Choroid plexus epithelial cell (primary cell): ENCODE measurements around the gene CMSS1.

Experiments
- DNase-seq: peaks from one replicate; pipeline ENCODE4 v3.0.0-alpha.2; 2010; ENCODE audit warnings: low read depth
- H3K4me3 ChIP-seq: 2 replicates; pipeline ENCODE4 v1.5.1; 2011; ENCODE audit warnings: low read depth, mild to moderate bottlenecking, control low read depth, low read length, moderate library complexity
- TF ChIP-seq, protein P1 (sequence below): conservative IDR thresholded peaks from 2 replicates; pipeline ENCODE4 v1.5.1; 2011; ENCODE audit warnings: low read depth, mild to moderate bottlenecking, control low read depth, inconsistent platforms, low read length, moderate library complexity

Gene CMSS1

DNA sequence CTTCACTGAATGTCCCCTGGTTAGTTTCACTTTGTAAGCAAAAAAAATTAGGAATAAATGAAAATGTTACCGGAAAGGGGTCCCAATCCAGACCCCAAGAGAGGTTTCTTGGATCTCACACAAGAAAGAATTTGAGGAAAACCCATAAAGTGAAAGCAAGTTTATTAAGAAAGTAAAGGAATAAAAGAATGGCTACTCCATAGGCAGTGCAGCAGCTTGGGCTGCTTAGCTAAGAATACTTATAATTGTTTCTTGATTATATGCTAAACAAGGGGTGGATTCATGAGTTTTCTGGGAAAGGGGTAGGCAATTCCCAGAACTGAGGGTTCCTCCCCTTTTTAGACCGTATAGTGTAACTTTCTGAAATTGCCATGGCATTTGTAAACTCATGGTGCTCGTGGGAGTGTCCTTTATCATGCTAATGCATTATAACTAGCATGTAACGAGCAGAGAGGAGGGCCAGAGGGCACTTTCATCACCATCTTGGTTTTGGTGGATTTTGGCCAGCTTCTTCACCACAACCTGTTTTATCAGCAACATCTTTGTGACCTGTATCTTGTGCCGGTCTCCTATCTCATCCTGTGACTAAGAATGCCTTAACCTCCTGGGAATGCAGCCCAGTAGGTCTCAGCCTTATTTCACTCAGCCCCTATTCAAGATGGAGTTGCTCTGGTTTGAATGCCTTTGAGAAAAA, 41.0 kb upstream of the CMSS1 start:
- TF ChIP-seq, protein P1, sequence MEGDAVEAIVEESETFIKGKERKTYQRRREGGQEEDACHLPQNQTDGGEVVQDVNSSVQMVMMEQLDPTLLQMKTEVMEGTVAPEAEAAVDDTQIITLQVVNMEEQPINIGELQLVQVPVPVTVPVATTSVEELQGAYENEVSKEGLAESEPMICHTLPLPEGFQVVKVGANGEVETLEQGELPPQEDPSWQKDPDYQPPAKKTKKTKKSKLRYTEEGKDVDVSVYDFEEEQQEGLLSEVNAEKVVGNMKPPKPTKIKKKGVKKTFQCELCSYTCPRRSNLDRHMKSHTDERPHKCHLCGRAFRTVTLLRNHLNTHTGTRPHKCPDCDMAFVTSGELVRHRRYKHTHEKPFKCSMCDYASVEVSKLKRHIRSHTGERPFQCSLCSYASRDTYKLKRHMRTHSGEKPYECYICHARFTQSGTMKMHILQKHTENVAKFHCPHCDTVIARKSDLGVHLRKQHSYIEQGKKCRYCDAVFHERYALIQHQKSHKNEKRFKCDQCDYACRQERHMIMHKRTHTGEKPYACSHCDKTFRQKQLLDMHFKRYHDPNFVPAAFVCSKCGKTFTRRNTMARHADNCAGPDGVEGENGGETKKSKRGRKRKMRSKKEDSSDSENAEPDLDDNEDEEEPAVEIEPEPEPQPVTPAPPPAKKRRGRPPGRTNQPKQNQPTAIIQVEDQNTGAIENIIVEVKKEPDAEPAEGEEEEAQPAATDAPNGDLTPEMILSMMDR, result no peak
- peak; percentile 41 for DNase-seq
- no peak overlapping the region for H3K4me3 ChIP-seq

DNA sequence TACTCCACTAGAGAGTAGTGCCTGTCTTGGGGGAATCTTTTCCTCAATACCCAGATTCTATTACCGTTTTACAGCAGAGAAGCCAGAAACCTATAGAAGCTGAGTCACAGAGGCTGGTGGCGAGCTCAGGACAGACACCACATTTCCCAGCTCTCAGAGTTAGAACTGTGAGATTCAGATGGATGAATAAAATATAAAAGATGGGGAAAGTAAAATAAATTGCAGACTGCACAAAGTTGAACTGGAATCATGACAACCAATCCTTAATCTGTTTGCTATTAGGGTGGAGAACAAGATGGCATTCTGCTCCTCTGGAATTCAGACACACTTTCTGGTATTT, 40.5 kb upstream of the CMSS1 start:
- TF ChIP-seq, protein P1, result no peak
- no peak overlapping the region for H3K4me3 ChIP-seq
- no peak for DNase-seq

DNA sequence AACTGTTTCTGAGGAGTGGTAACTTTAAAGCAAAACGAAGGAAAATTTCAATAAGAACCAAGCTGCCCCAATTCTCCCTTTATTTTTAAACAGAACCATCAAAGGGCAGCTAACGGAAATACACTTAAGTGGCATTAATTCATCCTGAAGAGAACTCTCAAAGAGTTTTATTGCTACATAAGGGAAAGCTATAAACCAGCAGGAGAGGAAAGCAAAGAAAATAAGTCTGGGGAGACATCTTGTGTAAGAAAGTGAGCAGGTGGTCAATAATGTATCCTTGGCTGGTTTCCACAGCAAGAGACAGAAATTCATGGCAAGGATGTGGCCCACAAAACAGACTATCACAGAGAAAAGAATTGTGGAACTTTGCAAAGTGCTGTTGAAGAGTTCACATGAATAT, 40.0 kb upstream of the CMSS1 start:
- H3K4me3 ChIP-seq, result no peak overlapping the region
- peak; percentile 48 for DNase-seq
- TF ChIP-seq, protein P1, result no peak

DNA sequence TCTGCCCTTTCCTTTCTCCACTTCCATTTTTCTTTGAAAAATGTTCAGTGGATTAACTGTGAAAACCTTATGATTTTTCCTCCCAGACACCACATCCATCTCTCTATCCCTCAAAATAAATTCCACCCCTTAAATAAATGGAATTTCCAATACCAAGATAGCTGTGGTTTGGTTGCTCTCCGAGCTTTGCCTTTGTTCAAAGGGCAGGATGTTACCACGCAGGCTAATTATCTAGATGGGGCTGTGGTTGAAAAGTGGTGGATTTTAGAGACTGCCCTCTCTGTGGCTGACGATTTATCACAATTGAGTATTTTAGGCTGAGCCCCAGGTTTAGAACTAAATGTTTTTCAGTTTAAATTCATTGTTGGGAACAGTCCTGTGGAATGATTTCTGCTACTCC, 36.9 kb upstream of the CMSS1 start:
- H3K4me3 ChIP-seq, result no peak overlapping the region
- no peak for DNase-seq
- TF ChIP-seq, protein P1, result no peak

DNA sequence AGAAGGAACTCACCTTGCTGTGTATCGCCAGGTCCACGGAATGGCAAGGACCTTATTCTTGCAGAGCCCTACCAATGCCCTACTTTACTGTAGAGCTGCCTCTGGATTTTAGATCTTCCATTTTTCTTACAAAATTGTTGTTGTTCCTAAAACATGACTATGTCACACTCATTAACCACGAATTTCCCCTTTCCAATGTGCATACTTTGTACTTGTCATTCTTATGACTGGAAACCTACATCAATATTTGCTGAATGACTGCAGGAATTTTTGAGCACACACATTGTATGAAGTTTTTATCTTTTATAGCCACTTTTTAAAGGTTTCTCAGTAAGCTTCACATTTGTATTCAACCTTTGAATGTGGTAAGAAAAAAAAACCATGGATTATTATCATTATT, 35.9 kb upstream of the CMSS1 start:
- TF ChIP-seq, protein P1, result no peak
- no peak for DNase-seq

DNA sequence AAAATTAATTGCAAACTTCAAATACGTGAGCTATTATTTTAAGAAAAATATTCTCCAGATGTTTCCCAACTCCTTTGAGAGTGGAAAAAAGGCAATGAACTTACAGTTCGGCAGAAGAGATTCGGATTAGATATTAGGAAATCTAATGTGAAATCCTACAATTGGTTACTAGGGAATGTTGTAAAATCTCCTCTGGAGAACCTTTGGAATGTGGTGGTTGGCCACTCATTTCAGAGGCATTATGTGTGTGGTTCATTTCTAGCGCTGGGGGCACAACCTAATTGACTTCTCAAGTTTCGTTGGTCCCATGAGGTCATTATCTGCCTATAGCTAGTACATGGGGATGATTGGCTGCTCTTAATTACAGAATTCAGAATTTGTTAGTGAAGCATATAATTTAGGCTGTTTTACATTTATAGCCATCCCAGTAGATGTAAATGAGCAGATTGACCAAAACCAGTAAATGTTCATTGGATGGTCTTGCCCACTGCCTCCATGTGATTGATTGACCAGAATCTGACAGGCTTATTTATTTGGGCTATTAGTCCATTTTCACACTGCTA, 34.6 kb upstream of the CMSS1 start:
- TF ChIP-seq, protein P1, result no peak
- peak; percentile 92 for DNase-seq
- H3K4me3 ChIP-seq, result no peak overlapping the region

More for the DNA sequence above, 35.9 kb upstream of the CMSS1 start:
- no peak overlapping the region for H3K4me3 ChIP-seq
